ENCODE data around the gene FAM131C. TPM values are rescaled to one million over a fixed set of nuclear protein-coding genes. Genes with fewer than 3 reads are reported as not detected.

Gene FAM131C
- total and polyA plus RNA-seq, 10 of the 15 experiments (the other 5 are each of a cell fraction or from before 2014, with no cell fraction given): 0.03 TPM; not detected in 9

GRCh38 chr1:16116625-16117024, 43.2 kb upstream of the FAM131C start:
- no peaks in the 10 kb centered on the region for H3K36me3 ChIP-seq (ENCODE audit: control insufficient read depth in 2 of 2, insufficient read depth in 2 of 2, low read length in 1 of 2)
- DNase-seq (ENCODE audit: low read depth, low spot score) (no peak), ATAC-seq (no peak), FAIRE-seq (no peak)
- 50% methylated on average over 8 of the region's 8 CpGs for WGBS (ENCODE audit: insufficient coverage, insufficient replicate concordance, low lambda C conversion rate, missing lambda C conversion rate)
- RAD21 ChIA-PET (ENCODE audit: unreplicated experiment): no interaction called here
- H3K9me3 ChIP-seq (replicated peaks; ENCODE audit: control insufficient read depth, insufficient read depth, low read length): no peaks in the 10 kb centered on the region
- no peak overlapping the region for H2AFZ ChIP-seq (ENCODE audit: control insufficient read depth, low read depth, low read length)
- no peaks in the 10 kb centered on the region for H3K79me2 ChIP-seq (ENCODE audit: control insufficient read depth, insufficient read depth, low read length)
- no peak overlapping the region for H3K9ac ChIP-seq (ENCODE audit: control insufficient read depth, insufficient read depth, low read length)
- POLR2A ChIA-PET: no interaction called here
- no peak overlapping the region for H3K27ac ChIP-seq (ENCODE audit: control insufficient read depth, insufficient read depth)
- no peaks in the 10 kb centered on the region for H3K4me1 ChIP-seq (ENCODE audit: control insufficient read depth, insufficient read depth, low read length)
- CTCF ChIA-PET: no interaction called here
- SMC1A ChIA-PET (ENCODE audit: uncharacterized antibody, unreplicated experiment): interaction anchor here (1.3 kb wide), 1 partner anchor 36 kb away, joined by 3 read pairs; no protein-coding TSS in a partner anchor
- no peak overlapping the region for H3K4me3 ChIP-seq
- in situ Hi-C loops (cut with MboI): no loop called here
- H3K4me2 ChIP-seq (ENCODE audit: control insufficient read depth, insufficient read depth): no peak overlapping the region
- H4K20me1 ChIP-seq (ENCODE audit: control insufficient read depth, insufficient read depth): no peaks in the 10 kb centered on the region
- no TSS peak for BruUV-seq (replicated peaks)
- H3K27me3 ChIP-seq (replicated peaks in 1 of 2; ENCODE audit: control insufficient read depth in 2 of 2, insufficient read depth in 2 of 2, low read length in 1 of 2): peaks cover 0 to 4% of the 10 kb centered on the region in 2 experiments; a peak in 3 of 4 replicates
- intact Hi-C loops (cut with micrococcal nuclease; ENCODE audit: unreplicated experiment): no loop called here
- TF ChIP-seq SREBF2 (IDR thresholded peaks at IDR 0.05; ENCODE audit: low read length) (no peak), SRF (IDR thresholded peaks at IDR 0.05; ENCODE audit: low read depth in 2 of 2, low read length in 2 of 2) (no peak), KDM1A (IDR thresholded peaks at IDR 0.05; ENCODE audit: borderline replicate concordance) (no peak), REST (IDR thresholded peaks at IDR 0.05; ENCODE audit: low read depth, low read length) (no peak), BCLAF1 (IDR thresholded peaks at IDR 0.05) (no peak), ZSCAN29 (IDR thresholded peaks at IDR 0.05) (no peak), MEF2B (IDR thresholded peaks at IDR 0.05; ENCODE audit: partially characterized antibody, poor library complexity, severe bottlenecking) (no peak), MEF2A (IDR thresholded peaks at IDR 0.05; ENCODE audit: insufficient read depth, low read depth, low read length) (no peak), BCL11A (IDR thresholded peaks at IDR 0.05; ENCODE audit: low read depth, low read length) (no peak), E2F8 (IDR thresholded peaks at IDR 0.05; ENCODE audit: low read depth, partially characterized antibody) (no peak), ZBED1 (IDR thresholded peaks at IDR 0.05; ENCODE audit: borderline replicate concordance) (no peak), ZNF622 (IDR thresholded peaks at IDR 0.05) (no peak)

All from GM12878 (cell line).